GM12878 (cell line): ENCODE measurements around the gene LRRC8A. TPM values are rescaled to one million over a fixed set of nuclear protein-coding genes. Genes with fewer than 3 reads are reported as not detected.
"Not testable (repeated sequence)": the region's sequence is repeated elsewhere in the genome, so short reads cannot be mapped to it uniquely, and the experiment has no call there.

Experiments
- ATAC-seq: fragments of 200-7000 bp; cut with Tn5 transposase; 3 replicates; pipeline ENCODE4 v1.9.1; 2020; ENCODE audit warnings: mild to moderate bottlenecking, moderate library complexity
- BruUV-seq: library from RNA; stranded (reverse); fragments of 400-500 nt; replicated peaks from 2 replicates; lab custom pipeline; 2021; lab: Mats Ljungman, UMichigan
- CTCF ChIA-PET: fragments of 300-600 bp; sonication (Branson Sonifier 250); formaldehyde crosslinking; extraction: SDS; loops from one replicate; lab custom pipeline; 2021; ENCODE audit warnings: inconsistent platforms; lab: Yijun Ruan, JAX
- POLR2A ChIA-PET: fragments of 350-600 bp; formaldehyde crosslinking; extraction: SDS; loops from one replicate; lab custom pipeline; 2021; ENCODE audit warnings: inconsistent platforms; lab: Charles Lee
- RAD21 ChIA-PET: fragments of 300-600 bp; sonication (Branson Sonifier 250); formaldehyde crosslinking; loops from one replicate; lab custom pipeline; 2023; ENCODE audit warnings: antibody characterized with exemption; ENCODE audit not compliant: unreplicated experiment; lab: Charles Lee
- SMC1A ChIA-PET: fragments of 300-600 bp; sonication (Branson Sonifier 250); formaldehyde crosslinking; loops from one replicate; lab custom pipeline; 2023; ENCODE audit not compliant: unreplicated experiment, uncharacterized antibody; lab: Charles Lee
- DNase-seq: peaks from one replicate; pipeline ENCODE4 v3.0.0-alpha.2; 2011; ENCODE audit warnings: low read depth, low spot score
- FAIRE-seq: peaks from 3 replicates; lab custom pipeline; 2011; peaks lifted over from hg19 to GRCh38; lab: Jason Lieb, UNC
- H2AFZ ChIP-seq: 2 replicates; pipeline ENCODE4 v1.6.0; 2011; ENCODE audit warnings: low read depth, low read length, control low read depth; ENCODE audit not compliant: control insufficient read depth
- H3K27ac ChIP-seq: 2 replicates; pipeline ENCODE4 v1.5.1; 2011; ENCODE audit warnings: control low read depth; ENCODE audit not compliant: control insufficient read depth, insufficient read depth
- H3K27me3 ChIP-seq, 2 experiments: replicated peaks in 1 of 2; 2 replicates each; pipeline versions ENCODE4 v1.6.0 to v1.6.1; 2011; ENCODE audit warnings: low read length in 1 of 2; ENCODE audit not compliant: control insufficient read depth in 2 of 2, insufficient read depth in 2 of 2
- H3K36me3 ChIP-seq, 2 experiments: 2 replicates each; pipeline ENCODE4 v1.5.1; 2011; ENCODE audit warnings: low read length in 1 of 2; ENCODE audit not compliant: control insufficient read depth in 2 of 2, insufficient read depth in 2 of 2
- H3K4me1 ChIP-seq: 2 replicates; pipeline ENCODE4 v1.6.1; 2011; ENCODE audit warnings: mild to moderate bottlenecking, low read length, moderate library complexity, mixed read lengths; ENCODE audit not compliant: control insufficient read depth, insufficient read depth
- H3K4me2 ChIP-seq: 2 replicates; pipeline ENCODE4 v1.6.0; 2011; ENCODE audit warnings: control low read depth; ENCODE audit not compliant: control insufficient read depth, insufficient read depth
- H3K4me3 ChIP-seq: fragments of 200-600 bp; sonication (generic); 2 replicates; pipeline ENCODE4 v1.5.1; 2016
- H3K79me2 ChIP-seq: 2 replicates; pipeline ENCODE4 v1.6.0; 2011; ENCODE audit warnings: low read length; ENCODE audit not compliant: control insufficient read depth, insufficient read depth
- H3K9ac ChIP-seq: 2 replicates; pipeline ENCODE4 v1.8.0; 2011; ENCODE audit warnings: low read length, control low read depth, mixed read lengths; ENCODE audit not compliant: control insufficient read depth, insufficient read depth
- H3K9me3 ChIP-seq: replicated peaks from 3 replicates; pipeline ENCODE4 v1.5.1; 2011; ENCODE audit warnings: mild to moderate bottlenecking, low read length; ENCODE audit not compliant: control insufficient read depth, insufficient read depth
- H4K20me1 ChIP-seq: 2 replicates; pipeline ENCODE4 v1.6.0; 2011; ENCODE audit not compliant: control insufficient read depth, insufficient read depth
- EGR1 ChIP-seq, 2 experiments: IDR thresholded peaks; 1 replicate in 1 of 2; 2 replicates in 1 of 2; pipeline ENCODE4 v1.6.1; 2011 to 2012; ENCODE audit warnings: low read depth in 2 of 2, low read length in 2 of 2, borderline replicate concordance in 1 of 2, mild to moderate bottlenecking in 1 of 2, moderate library complexity in 1 of 2
- ESRRA ChIP-seq: IDR thresholded peaks from 2 replicates; pipeline ENCODE4 v1.6.1; 2012; ENCODE audit warnings: mild to moderate bottlenecking, low read length, improper control_type of control experiment
- HDAC2 ChIP-seq: fragments of 200-600 bp; sonication (generic); IDR thresholded peaks from 2 replicates; pipeline ENCODE4 v1.6.1; 2017
- RBBP5 ChIP-seq: fragments of 200-600 bp; sonication (generic); conservative IDR thresholded peaks from 2 replicates; pipeline ENCODE4 v1.6.1; 2016
- SIX5 ChIP-seq: IDR thresholded peaks from 2 replicates; pipeline ENCODE4 v1.6.1; 2011; ENCODE audit warnings: mild to moderate bottlenecking, low read depth, low read length, moderate library complexity; ENCODE audit not compliant: severe bottlenecking
- SMARCA5 ChIP-seq: fragments of 450-650 bp; IDR thresholded peaks from 2 replicates; pipeline ENCODE4 v1.6.1; 2017; ENCODE audit warnings: mild to moderate bottlenecking
- SMC3 ChIP-seq: IDR thresholded peaks from 2 replicates; pipeline ENCODE4 v1.6.1; 2011; ENCODE audit warnings: low read length, improper control_type of control experiment, borderline replicate concordance
- SREBF1 ChIP-seq: IDR thresholded peaks from 2 replicates; pipeline ENCODE4 v1.6.1; 2012; ENCODE audit warnings: mild to moderate bottlenecking, low read length
- SREBF2 ChIP-seq: IDR thresholded peaks from 2 replicates; pipeline ENCODE4 v1.6.1; 2012; ENCODE audit warnings: mild to moderate bottlenecking, low read length
- TCF3 ChIP-seq: IDR thresholded peaks from 2 replicates; pipeline ENCODE4 v1.6.1; 2012; ENCODE audit warnings: low read depth, mild to moderate bottlenecking, low read length, borderline replicate concordance; ENCODE audit not compliant: insufficient read depth
- WGBS: methylation state at CpG from one replicate; pipeline ENCODE4 v1.1.6; 2016; ENCODE audit warnings: low lambda C conversion rate; ENCODE audit not compliant: insufficient replicate concordance, insufficient coverage; ENCODE audit errors: missing lambda C conversion rate; 5-methylcytosine and 5-hydroxymethylcytosine counted together
- in situ Hi-C: fragments of 300-500 bp; cut with MboI; formaldehyde crosslinking; loops from 9 replicates; pipeline ENCODE4 v1.14.3; 2018; ENCODE audit warnings: mixed read lengths
- intact Hi-C: fragments of 100-400 bp; cut with micrococcal nuclease; formaldehyde crosslinking; loops from one replicate; pipeline ENCODE4 v1.14.2; 2022; ENCODE audit not compliant: unreplicated experiment
- polyA plus RNA-seq, 11 experiments: library from polyadenylated mRNA; depleted of rRNA in 4 of 11; unstranded in 6 of 11; stranded (reverse) in 5 of 11; fragments of >200 nt; fragmentation: Nextera tagmentation in 4 of 11; fragmentation: Illumina TruSeq in 1 of 11; extraction: Ambion mirVana in 4 of 11; extraction: Trizol in 1 of 11; gene quantifications; 1 replicate in 1 of 11; 2 replicates in 10 of 11; pipeline versions ENCODE4 v1.2.1 to v1.2.3, GENCODE V29; 2011 to 2016; ENCODE audit warnings: inconsistent platforms in 2 of 11, missing spikeins in 2 of 11, low read depth in 1 of 11
- total RNA-seq, 4 experiments: library from RNA; depleted of rRNA in 3 of 4; stranded (reverse); fragments of >200 nt in 3 of 4; fragmentation: Illumina TruSeq in 1 of 4; extraction: Trizol in 1 of 4; gene quantifications; 2 replicates each; pipeline versions ENCODE4 v1.2.1 to v1.2.3, GENCODE V29; 2013 to 2021
- TF ChIP-seq, protein P1 (sequence below): fragments of 450-650 bp; IDR thresholded peaks from 2 replicates; pipeline ENCODE4 v1.6.1; 2016; ENCODE audit warnings: mild to moderate bottlenecking
- TF ChIP-seq, protein P2 (sequence below): IDR thresholded peaks from 2 replicates; pipeline ENCODE4 v1.6.1; 2011; ENCODE audit warnings: borderline replicate concordance, low read depth, mild to moderate bottlenecking, moderate library complexity, mixed read lengths, low read length; ENCODE audit not compliant: insufficient read depth; ENCODE audit errors: extremely low read length
- TF ChIP-seq, protein P3 (sequence below): fragments of 150-350 bp; IDR thresholded peaks from 2 replicates; pipeline ENCODE4 v1.6.1; 2016; ENCODE audit warnings: low read depth, low read length

Gene LRRC8A
- total and polyA plus RNA-seq, 10 of the 15 experiments (the other 5 are each of a cell fraction or from before 2014, with no cell fraction given) = 1.6 to 15.9 (median 9.7) TPM

DNA sequence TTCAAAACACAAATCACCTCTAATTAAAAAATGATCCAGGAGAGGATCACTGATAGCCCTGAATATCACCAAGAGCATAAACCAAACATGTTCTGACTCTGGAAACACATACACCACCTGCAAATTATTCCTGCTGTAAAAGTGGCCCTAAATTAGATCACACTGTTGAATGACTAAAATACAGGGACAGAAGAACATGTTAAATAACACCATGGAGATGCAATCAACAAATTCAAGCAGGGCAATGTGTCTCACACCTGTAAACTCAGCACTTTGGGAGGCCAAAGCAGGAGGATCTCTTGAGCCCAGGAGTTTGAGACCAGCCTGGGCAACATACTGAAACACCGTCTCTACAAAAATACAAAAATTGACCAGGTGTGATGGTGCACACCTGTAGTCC, 34.1 kb upstream of the LRRC8A start:
- H3K36me3 ChIP-seq = no peaks in the 10 kb centered on the region
- SMC1A ChIA-PET = interaction anchor here (1.2 kb wide), 1 partner anchor 78 kb away, joined by 3 read pairs; no protein-coding TSS in a partner anchor
- no peak overlapping the region for H3K27ac ChIP-seq
- FAIRE-seq = no peak
- H3K4me1 ChIP-seq = no peaks in the 10 kb centered on the region
- POLR2A ChIA-PET = no interaction called here
- no peak overlapping the region for H3K4me3 ChIP-seq
- H4K20me1 ChIP-seq = no peaks in the 10 kb centered on the region
- 88% methylated on average over 1 of the region's 1 CpG for WGBS
- no peak overlapping the region for H2AFZ ChIP-seq
- no TSS peak for BruUV-seq
- RAD21 ChIA-PET = interaction anchor here (0.7 kb wide), 1 partner anchor 80 kb away, joined by 5 read pairs; no protein-coding TSS in a partner anchor
- ATAC-seq = no peak
- TF ChIP-seq SMARCA5 (no peak), ESRRA (no peak), SREBF1 (no peak), RBBP5 (no peak), SMC3 (no peak), EGR1 (IDR thresholded peaks at IDR 0.05; ENCODE audit: borderline replicate concordance in 1 of 2, low read depth in 2 of 2, low read length in 2 of 2) (no peak), SIX5 (no peak), TCF3 (no peak), HDAC2 (no peak), SREBF2 (no peak)
- TF ChIP-seq, protein P1, sequence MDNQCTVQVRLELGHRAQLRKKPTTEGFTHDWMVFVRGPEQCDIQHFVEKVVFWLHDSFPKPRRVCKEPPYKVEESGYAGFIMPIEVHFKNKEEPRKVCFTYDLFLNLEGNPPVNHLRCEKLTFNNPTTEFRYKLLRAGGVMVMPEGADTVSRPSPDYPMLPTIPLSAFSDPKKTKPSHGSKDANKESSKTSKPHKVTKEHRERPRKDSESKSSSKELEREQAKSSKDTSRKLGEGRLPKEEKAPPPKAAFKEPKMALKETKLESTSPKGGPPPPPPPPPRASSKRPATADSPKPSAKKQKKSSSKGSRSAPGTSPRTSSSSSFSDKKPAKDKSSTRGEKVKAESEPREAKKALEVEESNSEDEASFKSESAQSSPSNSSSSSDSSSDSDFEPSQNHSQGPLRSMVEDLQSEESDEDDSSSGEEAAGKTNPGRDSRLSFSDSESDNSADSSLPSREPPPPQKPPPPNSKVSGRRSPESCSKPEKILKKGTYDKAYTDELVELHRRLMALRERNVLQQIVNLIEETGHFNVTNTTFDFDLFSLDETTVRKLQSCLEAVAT = no peak
- TF ChIP-seq, protein P2, sequence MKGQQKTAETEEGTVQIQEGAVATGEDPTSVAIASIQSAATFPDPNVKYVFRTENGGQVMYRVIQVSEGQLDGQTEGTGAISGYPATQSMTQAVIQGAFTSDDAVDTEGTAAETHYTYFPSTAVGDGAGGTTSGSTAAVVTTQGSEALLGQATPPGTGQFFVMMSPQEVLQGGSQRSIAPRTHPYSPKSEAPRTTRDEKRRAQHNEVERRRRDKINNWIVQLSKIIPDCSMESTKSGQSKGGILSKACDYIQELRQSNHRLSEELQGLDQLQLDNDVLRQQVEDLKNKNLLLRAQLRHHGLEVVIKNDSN = no peak
- TF ChIP-seq, protein P3, sequence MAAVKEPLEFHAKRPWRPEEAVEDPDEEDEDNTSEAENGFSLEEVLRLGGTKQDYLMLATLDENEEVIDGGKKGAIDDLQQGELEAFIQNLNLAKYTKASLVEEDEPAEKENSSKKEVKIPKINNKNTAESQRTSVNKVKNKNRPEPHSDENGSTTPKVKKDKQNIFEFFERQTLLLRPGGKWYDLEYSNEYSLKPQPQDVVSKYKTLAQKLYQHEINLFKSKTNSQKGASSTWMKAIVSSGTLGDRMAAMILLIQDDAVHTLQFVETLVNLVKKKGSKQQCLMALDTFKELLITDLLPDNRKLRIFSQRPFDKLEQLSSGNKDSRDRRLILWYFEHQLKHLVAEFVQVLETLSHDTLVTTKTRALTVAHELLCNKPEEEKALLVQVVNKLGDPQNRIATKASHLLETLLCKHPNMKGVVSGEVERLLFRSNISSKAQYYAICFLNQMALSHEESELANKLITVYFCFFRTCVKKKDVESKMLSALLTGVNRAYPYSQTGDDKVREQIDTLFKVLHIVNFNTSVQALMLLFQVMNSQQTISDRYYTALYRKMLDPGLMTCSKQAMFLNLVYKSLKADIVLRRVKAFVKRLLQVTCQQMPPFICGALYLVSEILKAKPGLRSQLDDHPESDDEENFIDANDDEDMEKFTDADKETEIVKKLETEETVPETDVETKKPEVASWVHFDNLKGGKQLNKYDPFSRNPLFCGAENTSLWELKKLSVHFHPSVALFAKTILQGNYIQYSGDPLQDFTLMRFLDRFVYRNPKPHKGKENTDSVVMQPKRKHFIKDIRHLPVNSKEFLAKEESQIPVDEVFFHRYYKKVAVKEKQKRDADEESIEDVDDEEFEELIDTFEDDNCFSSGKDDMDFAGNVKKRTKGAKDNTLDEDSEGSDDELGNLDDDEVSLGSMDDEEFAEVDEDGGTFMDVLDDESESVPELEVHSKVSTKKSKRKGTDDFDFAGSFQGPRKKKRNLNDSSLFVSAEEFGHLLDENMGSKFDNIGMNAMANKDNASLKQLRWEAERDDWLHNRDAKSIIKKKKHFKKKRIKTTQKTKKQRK = no peak
- TF ChIP-seq, all 136 proteins: peak for 0
- Histone ChIP-seq H3K4me2 (no peak overlapping the region), H3K9ac (no peak overlapping the region), H3K79me2 (no peaks in the 10 kb centered on the region), H3K27me3 (no peaks in the 10 kb centered on the region), H3K9me3 (no peaks in the 10 kb centered on the region; the same call in 1 of the 3 replicates)
- CTCF ChIA-PET = no interaction called here
- no peak for DNase-seq
- in situ Hi-C loops = no loop called here
- intact Hi-C loops = no loop called here

DNA sequence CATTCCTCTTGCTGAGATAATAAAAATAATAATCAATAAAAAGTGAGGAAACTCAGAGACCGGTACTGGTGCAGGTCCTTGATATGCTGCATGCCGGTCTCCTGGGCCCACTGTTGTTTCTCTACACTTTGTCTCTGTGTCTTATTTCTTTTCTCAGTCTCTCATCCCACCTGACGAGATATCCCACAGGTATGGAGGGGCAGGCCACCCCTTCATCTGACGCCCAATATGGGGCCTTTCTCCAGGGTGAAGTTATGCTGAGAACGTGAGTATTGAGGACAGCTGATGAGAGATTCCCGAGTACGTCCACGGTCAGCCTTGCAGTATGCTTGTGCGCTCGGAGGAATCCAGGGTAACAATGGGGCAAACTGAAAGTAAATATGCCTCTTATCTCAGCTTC, 30.9 kb upstream of the LRRC8A start:
- H3K9ac ChIP-seq, FAIRE-seq, H3K4me2 ChIP-seq, SMC1A ChIA-PET, H2AFZ ChIP-seq, H3K9me3 ChIP-seq, POLR2A ChIA-PET, ATAC-seq, H3K27ac ChIP-seq, H3K4me3 ChIP-seq, CTCF ChIA-PET, RAD21 ChIA-PET, H4K20me1 ChIP-seq, H3K79me2 ChIP-seq, H3K4me1 ChIP-seq, H3K27me3 ChIP-seq, DNase-seq, BruUV-seq, H3K36me3 ChIP-seq, in situ Hi-C loops, intact Hi-C loops: not testable (repeated sequence)
- WGBS = 87% methylated on average over 10 of the region's 10 CpGs
